Heart left ventricle (tissue), 16 donors: ENCODE data around the gene TM4SF1. TPM values are rescaled to one million over a fixed set of nuclear protein-coding genes. Genes with fewer than 3 reads are reported as not detected.

ENCODE experiments used
- ATAC-seq, 4 donors: fragments of 200-7000 bp; cut with Tn5 transposase; one replicate each; pipeline ENCODE4 v1.9.1; 2020 to 2022; ENCODE audit warnings: moderate library complexity in 4 of 4, mild to moderate bottlenecking in 3 of 4, moderate number of reproducible peaks in 1 of 4
- DNase-seq, 5 donors: peaks; one replicate each; pipeline ENCODE4 v3.0.0-alpha.2; 2020
- H3K27ac ChIP-seq, 12 donors: fragments of 200-600 bp; sonication (generic) in 4 of 12; one replicate each; pipeline versions ENCODE4 v1.5.0 to v1.8.0; 2016 to 2022; ENCODE audit warnings: mild to moderate bottlenecking in 2 of 12
- H3K27me3 ChIP-seq, 9 donors: fragments of 200-600 bp; sonication (generic) in 2 of 9; one replicate each; pipeline versions ENCODE4 v1.5.1 to v1.8.0; 2016 to 2022; ENCODE audit warnings: mild to moderate bottlenecking in 3 of 9
- H3K36me3 ChIP-seq, 9 donors: fragments of 200-600 bp; sonication (generic) in 2 of 9; one replicate each; pipeline versions ENCODE4 v1.5.0 to v1.8.0; 2018 to 2022; ENCODE audit warnings: mild to moderate bottlenecking in 2 of 9
- H3K4me1 ChIP-seq, 12 donors: fragments of 200-600 bp; sonication (generic) in 4 of 12; one replicate each; pipeline versions ENCODE4 v1.5.0 to v1.8.0; 2016 to 2022; ENCODE audit warnings: mild to moderate bottlenecking in 3 of 12
- H3K4me3 ChIP-seq, 12 donors: fragments of 200-600 bp; sonication (generic) in 4 of 12; one replicate each; pipeline versions ENCODE4 v1.5.0 to v1.8.0; 2017 to 2022; ENCODE audit warnings: mild to moderate bottlenecking in 9 of 12, moderate library complexity in 4 of 12
- H3K9me3 ChIP-seq, 12 donors: fragments of 200-600 bp; sonication (generic) in 4 of 12; one replicate each; pipeline versions ENCODE4 v1.5.0 to v1.8.0; 2016 to 2022; ENCODE audit warnings: mild to moderate bottlenecking in 1 of 12
- POLR2A ChIP-seq, 2 donors: fragments of 450-650 bp; IDR thresholded peaks; one replicate each; pipeline ENCODE4 v1.6.1; 2017; ENCODE audit warnings: antibody characterized with exemption in 2 of 2, mild to moderate bottlenecking in 2 of 2, moderate library complexity in 2 of 2
- WGBS, 4 donors: extraction: QIAGEN DNeasy Blood & Tissue Kit in 2 of 4; methylation state at CpG; one replicate each; pipeline versions ENCODE4 v1.1.5 to v1.1.7; 2013 to 2018; 5-methylcytosine and 5-hydroxymethylcytosine counted together
- intact Hi-C, 10 donors: fragments of 100-400 bp; cut with DNase I; formaldehyde crosslinking; loops; one replicate each; pipeline versions ENCODE4 v1.11.1 to v1.14.2; 2022
- polyA plus RNA-seq, 2 donors: library from polyadenylated mRNA; stranded (reverse); fragments of 200-250 nt; gene quantifications; one replicate each; pipeline ENCODE4 v1.2.3, GENCODE V29; 2013
- total RNA-seq, 9 donors: library from RNA; depleted of rRNA in 2 of 9; stranded (reverse); fragments of >200 nt in 2 of 9; fragmentation: NEBNext Ultra II Directional in 3 of 9; extraction: Animal tissue kit (Norgen Biotek cat#: 25700) in 3 of 9; gene quantifications; one replicate each; pipeline versions ENCODE4 v1.1.0 to v1.2.4, GENCODE V29; 2016 to 2023
- TF ChIP-seq, protein P1 (sequence below), 12 donors: fragments of 200-600 bp; sonication (generic) in 4 of 12; IDR thresholded peaks; one replicate each; pipeline versions ENCODE4 v1.5.0 to v1.8.0; 2018 to 2022; ENCODE audit warnings: antibody characterized with exemption in 12 of 12, mild to moderate bottlenecking in 5 of 12
- donor health status: ischemic (EF 13 %, LVEDD 7.1; RV severe dilation, severe dysfunction).
- donor health status: healthy with polysubstance abuse.
- donor health status: DM: no; HTN: yes; CAD: no.
- donor health status: DM: no; HTN: no; CAD: no.
- donor health status: ischemic (EF 25% LVEDD 6.9; RV normal size, moderate dysfunction).
- donor health status: ischemic (EF 25% LVEDD 5.7; RV mildly dilated, moderate dysfunction).
- donor health status: healthy.
- donor health status: DM: yes; HTN: yes; CAD: no.
- donor health status: ischemic (EF 35%, LVEDD 5.7; RV mildly dilated, moderate dysfunction).
- donor health status: nonischemic (EF 11% LVEDD 7.7; RV severe dilation, severe dysfunction).
- donor health status: DM: yes; HTN: yes; CAD: no.
- donor health status: PGD.
- donor health status: ischemic (EF 29% LVEDD 5.4; RV normal size, mild dysfunction).
- donor health status: nonischemic (EF 23%, LVEDD 6.1; RV moderate dilation, normal function).

The TM4SF1 gene
- total and polyA plus RNA-seq, 11 donors, result 61.6 to 224 (median 111) TPM

GRCh38 chr3:149331396-149331795 is 46.1 kb downstream of the TM4SF1 start:
- Histone ChIP-seq H3K4me1 (peaks cover 0 to 10% (median 0%) of the 10 kb centered on the region in 12 donors), H3K36me3 (no peaks in the 10 kb centered on the region), H3K27me3 (no peaks in the 10 kb centered on the region), H3K27ac (peak overlapping the region in 3 of 12 donors; percentile 23 to 80 (median 79)), H3K9me3 (no peaks in the 10 kb centered on the region), H3K4me3 (peak overlapping the region in 9 of 12 donors; percentile 36 to 54 (median 46))
- DNase-seq, result no peak
- intact Hi-C loops, result loop anchor here in 2 of 10 donors (5.0 kb wide), 2 partner anchors 46 to 209 kb away; partner anchors contain the start of gene TM4SF1 (in 1 of the 2)
- 53 to 67% (median 62%) methylated on average over 2 of the region's 2 CpGs for WGBS, 4 donors
- TF ChIP-seq POLR2A (IDR thresholded peaks at IDR 0.05), result no peak
- TF ChIP-seq, protein P1, sequence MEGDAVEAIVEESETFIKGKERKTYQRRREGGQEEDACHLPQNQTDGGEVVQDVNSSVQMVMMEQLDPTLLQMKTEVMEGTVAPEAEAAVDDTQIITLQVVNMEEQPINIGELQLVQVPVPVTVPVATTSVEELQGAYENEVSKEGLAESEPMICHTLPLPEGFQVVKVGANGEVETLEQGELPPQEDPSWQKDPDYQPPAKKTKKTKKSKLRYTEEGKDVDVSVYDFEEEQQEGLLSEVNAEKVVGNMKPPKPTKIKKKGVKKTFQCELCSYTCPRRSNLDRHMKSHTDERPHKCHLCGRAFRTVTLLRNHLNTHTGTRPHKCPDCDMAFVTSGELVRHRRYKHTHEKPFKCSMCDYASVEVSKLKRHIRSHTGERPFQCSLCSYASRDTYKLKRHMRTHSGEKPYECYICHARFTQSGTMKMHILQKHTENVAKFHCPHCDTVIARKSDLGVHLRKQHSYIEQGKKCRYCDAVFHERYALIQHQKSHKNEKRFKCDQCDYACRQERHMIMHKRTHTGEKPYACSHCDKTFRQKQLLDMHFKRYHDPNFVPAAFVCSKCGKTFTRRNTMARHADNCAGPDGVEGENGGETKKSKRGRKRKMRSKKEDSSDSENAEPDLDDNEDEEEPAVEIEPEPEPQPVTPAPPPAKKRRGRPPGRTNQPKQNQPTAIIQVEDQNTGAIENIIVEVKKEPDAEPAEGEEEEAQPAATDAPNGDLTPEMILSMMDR (IDR thresholded peaks at IDR 0.05), result no peak
- no peak for ATAC-seq

DNA sequence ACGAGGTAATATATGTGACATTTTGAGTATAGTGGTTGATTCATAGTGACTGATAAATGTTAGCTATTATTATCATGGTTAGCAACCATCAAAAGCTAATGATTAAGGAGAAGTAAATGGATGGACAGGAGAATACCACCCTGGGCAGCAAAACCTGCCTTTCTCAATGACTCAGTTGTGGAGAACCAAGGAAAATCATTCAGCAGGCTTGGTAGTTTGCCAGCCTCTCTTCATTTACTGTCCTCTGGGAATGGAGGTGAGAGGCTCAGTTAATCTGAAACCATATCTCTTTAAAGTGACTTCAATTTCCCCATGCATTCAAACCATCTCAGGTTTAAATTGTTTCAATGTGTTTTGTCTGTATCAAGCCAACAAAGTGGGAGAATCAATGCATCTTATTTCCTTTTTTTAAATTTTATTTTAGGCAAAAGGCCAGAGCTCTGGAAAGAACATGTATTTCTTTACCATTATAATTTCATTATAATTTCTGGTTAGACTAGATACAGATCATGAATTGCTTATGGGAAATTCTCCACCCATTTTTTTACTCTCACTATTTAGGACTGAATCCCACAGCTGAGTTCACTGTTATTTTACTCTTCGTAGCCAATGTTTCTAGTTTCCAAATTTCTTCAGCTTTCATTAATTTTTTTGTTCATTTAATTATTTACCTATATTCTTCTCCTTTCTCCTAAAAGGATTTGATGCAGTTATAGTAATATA is 46.7 kb downstream of the TM4SF1 start:
- peaks cover 0 to 7% (median 0%) of the 10 kb centered on the region in 12 donors for H3K4me1 ChIP-seq
- H3K27me3 ChIP-seq, result no peaks in the 10 kb centered on the region
- DNase-seq (no peak), ATAC-seq (no peak)
- intact Hi-C loops, result loop anchor here in 2 of 10 donors (5.0 kb wide), 2 partner anchors 47 to 208 kb away; partner anchors contain the start of gene TM4SF1 (in 1 of the 2)
- no peaks in the 10 kb centered on the region for H3K36me3 ChIP-seq
- no peak for TF ChIP-seq POLR2A (IDR thresholded peaks at IDR 0.05)
- TF ChIP-seq, protein P1 (IDR thresholded peaks at IDR 0.05), result no peak
- H3K4me3 ChIP-seq, result peak overlapping the region in 4 of 12 donors; percentile 36 to 54 (median 46)
- 79 to 81% (median 80%) methylated on average over 2 of the region's 2 CpGs for WGBS, 4 donors
- no peak overlapping the region for H3K27ac ChIP-seq
- no peaks in the 10 kb centered on the region for H3K9me3 ChIP-seq

- Histone ChIP-seq H3K36me3 (peaks cover 0 to 11% (median 0%) of the 10 kb centered on the region in 9 donors), H3K9me3 (no peaks in the 10 kb centered on the region), H3K27ac (no peak overlapping the region), H3K27me3 (no peaks in the 10 kb centered on the region), H3K4me1 (peaks cover 0 to 6% (median 0%) of the 10 kb centered on the region in 12 donors), H3K4me3 (no peak overlapping the region)
- DNase-seq (no peak), ATAC-seq (no peak)
- WGBS, 4 donors, result 70 to 94% (median 75%) methylated on average over 2 of the region's 2 CpGs
- TF ChIP-seq, protein P1 (IDR thresholded peaks at IDR 0.05), result no peak
- intact Hi-C loops, result no loop called here
These were observed 50.3 kb downstream of the TM4SF1 start for GRCh38 chr3:149327156-149327555.

DNA sequence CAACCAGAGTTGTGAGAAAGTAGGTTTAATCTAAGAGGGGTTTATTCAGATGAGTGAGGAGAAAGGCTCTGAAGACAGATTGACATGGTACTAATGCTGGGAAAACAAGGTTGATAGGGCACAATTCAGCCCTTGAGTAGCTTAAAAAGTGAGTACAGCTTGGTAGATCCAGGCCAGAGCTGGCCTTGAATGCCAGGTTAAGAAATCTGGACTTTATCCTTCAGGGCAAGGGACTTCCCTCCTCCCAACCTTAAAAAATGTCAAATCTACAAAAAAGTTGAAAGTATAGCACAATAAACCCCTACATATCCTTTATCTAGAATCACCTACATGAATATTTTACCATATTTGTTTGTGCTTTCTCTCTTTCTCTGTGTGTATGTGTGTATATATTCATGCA is 51.9 kb downstream of the TM4SF1 start:
- Histone ChIP-seq H3K4me3 (no peak overlapping the region), H3K9me3 (no peaks in the 10 kb centered on the region), H3K4me1 (peaks cover 0 to 6% (median 0%) of the 10 kb centered on the region in 12 donors), H3K36me3 (peaks cover 0 to 11% (median 0%) of the 10 kb centered on the region in 9 donors), H3K27ac (no peak overlapping the region), H3K27me3 (no peaks in the 10 kb centered on the region)
- intact Hi-C loops, result no loop called here
- ATAC-seq (no peak), DNase-seq (no peak)
- TF ChIP-seq POLR2A (IDR thresholded peaks at IDR 0.05), result no peak
- TF ChIP-seq, protein P1 (IDR thresholded peaks at IDR 0.05), result no peak
